ENCODE results near the gene APOBEC3G.
A peak's percentile ranks its signal among the peaks of the same experiment; 100 is the strongest.
"Not testable (repeated sequence)": the region's sequence is repeated elsewhere in the genome, so short reads cannot be mapped to it uniquely, and the experiment has no call there.

Gene APOBEC3G

GRCh38 chr22:39049486-39049885 lies 27.6 kb upstream of the APOBEC3G start:
- Mint-ChIP-seq H3K4me1 (peaks cover 16% of the 10 kb centered on the region), H3K36me3 (peaks cover 23% of the 10 kb centered on the region)
- H3K4me3 Mint-ChIP-seq, CTCF ChIA-PET, H3K27me3 Mint-ChIP-seq, H3K9me3 Mint-ChIP-seq, DNase-seq, H3K27ac Mint-ChIP-seq: not testable (repeated sequence)

DNA sequence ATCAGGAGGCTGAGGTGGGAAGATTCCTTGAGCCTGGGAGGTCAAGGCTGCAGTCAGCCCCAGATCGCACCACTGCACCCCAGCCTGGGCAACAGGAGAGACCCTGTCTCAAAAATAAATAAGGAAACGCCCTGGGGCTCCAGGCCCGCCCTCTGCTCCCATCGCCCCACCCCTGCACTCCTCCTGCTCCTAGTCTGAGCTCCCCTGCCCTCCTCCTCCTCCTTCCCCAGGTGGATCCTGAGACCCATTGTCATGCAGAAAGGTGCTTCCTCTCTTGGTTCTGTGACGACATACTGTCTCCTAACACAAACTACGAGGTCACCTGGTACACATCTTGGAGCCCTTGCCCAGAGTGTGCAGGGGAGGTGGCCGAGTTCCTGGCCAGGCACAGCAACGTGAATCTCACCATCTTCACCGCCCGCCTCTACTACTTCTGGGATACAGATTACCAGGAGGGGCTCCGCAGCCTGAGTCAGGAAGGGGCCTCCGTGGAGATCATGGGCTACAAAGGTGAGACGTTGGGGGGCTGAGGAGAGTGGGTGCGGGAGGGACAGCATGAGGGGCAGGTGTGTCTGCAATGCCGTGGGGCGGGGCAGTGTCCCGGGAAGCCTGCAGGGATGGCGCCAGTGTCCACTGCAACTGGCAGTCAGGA lies 25.1 kb upstream of the APOBEC3G start:
- DNase-seq, H3K27ac Mint-ChIP-seq, H3K36me3 Mint-ChIP-seq, H3K27me3 Mint-ChIP-seq, H3K4me1 Mint-ChIP-seq, H3K9me3 Mint-ChIP-seq, CTCF ChIA-PET, H3K4me3 Mint-ChIP-seq: not testable (repeated sequence)

DNA sequence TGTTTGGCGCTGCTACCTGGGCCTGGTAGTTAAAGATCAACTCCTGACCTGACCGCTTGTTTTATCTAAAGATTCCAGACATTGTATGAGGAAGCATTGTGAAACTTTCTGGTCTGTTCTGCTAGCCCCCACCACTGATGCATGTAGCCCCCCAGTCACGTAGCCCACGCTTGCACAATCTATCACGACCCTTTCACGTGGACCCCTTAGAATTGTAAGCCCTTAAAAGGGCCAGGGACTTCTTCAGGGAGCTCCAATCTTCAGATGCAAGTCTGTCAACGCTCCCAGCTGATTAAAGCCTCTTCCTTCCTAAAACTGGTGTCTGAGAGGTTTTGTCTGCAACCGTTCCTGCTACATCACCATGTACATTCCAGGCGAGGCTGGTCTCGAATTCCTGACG lies 21.4 kb upstream of the APOBEC3G start:
- CTCF ChIA-PET, result no interaction called here
- DNase-seq, result no peak
- Mint-ChIP-seq H3K4me3 (no peak overlapping the region), H3K9me3 (no peaks in the 10 kb centered on the region), H3K27me3 (no peaks in the 10 kb centered on the region), H3K27ac (no peak overlapping the region), H3K4me1 (no peaks in the 10 kb centered on the region), H3K36me3 (peaks cover 3% of the 10 kb centered on the region)

GRCh38 chr22:39061290-39061689 lies 15.8 kb upstream of the APOBEC3G start:
- H3K27ac Mint-ChIP-seq, H3K9me3 Mint-ChIP-seq, H3K36me3 Mint-ChIP-seq, H3K27me3 Mint-ChIP-seq, H3K4me3 Mint-ChIP-seq, DNase-seq, CTCF ChIA-PET, H3K4me1 Mint-ChIP-seq: not testable (repeated sequence)

DNA sequence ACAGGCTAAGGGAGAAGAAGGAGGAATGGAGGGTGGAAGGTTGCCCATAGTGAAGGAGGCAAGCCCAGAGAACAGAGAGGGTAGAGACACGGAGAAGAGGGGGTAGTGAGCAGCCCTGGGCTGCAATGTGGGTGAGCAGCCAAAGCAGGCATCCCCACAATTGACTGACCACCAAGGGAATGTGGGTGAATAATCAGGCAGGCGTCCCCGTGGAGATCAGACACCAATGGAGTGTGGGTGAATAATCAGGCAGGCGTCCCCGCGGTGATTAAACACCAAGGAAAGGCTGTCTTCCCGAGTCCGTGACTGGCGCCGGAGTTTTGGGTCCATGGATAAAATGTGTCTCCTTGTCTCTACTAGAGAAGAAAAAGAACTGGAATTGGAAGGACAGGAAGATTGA lies 15.1 kb upstream of the APOBEC3G start:
- CTCF ChIA-PET, H3K9me3 Mint-ChIP-seq, H3K27me3 Mint-ChIP-seq, H3K4me1 Mint-ChIP-seq, H3K36me3 Mint-ChIP-seq, DNase-seq, H3K4me3 Mint-ChIP-seq, H3K27ac Mint-ChIP-seq: not testable (repeated sequence)

DNA sequence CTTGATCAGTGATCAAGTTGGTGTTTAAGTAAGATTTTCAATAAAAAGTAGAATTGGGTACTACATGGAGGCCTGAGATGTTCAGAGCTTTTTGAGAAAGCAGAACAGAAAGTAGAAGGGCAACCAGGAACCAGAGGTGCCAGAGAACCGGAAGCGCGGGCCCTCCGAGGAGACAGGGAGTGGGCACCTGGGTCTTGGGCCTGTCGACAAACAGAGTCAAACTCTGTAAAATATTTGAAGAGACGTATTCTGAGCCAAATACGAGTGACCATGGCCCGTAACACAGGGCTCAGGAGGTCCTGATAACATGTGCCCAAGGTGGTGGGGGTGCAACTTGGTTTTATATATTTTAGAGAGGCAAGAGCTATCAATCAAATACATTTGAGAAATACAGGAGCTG lies 13.2 kb upstream of the APOBEC3G start:
- CTCF ChIA-PET, H3K4me3 Mint-ChIP-seq, DNase-seq, H3K27ac Mint-ChIP-seq, H3K36me3 Mint-ChIP-seq, H3K27me3 Mint-ChIP-seq, H3K9me3 Mint-ChIP-seq, H3K4me1 Mint-ChIP-seq: not testable (repeated sequence)

- H3K4me3 Mint-ChIP-seq, DNase-seq, H3K36me3 Mint-ChIP-seq, H3K9me3 Mint-ChIP-seq, H3K27ac Mint-ChIP-seq, H3K4me1 Mint-ChIP-seq: not testable (repeated sequence)
- peaks cover 13% of the 10 kb centered on the region for H3K27me3 Mint-ChIP-seq
- CTCF ChIA-PET, result interaction anchor here (0.6 kb wide), 1 partner anchor 1283 kb away, joined by 3 read pairs; no protein-coding TSS in a partner anchor
Observed at GRCh38 chr22:39066442-39067276, 10.4 kb upstream of the APOBEC3G start.

DNA sequence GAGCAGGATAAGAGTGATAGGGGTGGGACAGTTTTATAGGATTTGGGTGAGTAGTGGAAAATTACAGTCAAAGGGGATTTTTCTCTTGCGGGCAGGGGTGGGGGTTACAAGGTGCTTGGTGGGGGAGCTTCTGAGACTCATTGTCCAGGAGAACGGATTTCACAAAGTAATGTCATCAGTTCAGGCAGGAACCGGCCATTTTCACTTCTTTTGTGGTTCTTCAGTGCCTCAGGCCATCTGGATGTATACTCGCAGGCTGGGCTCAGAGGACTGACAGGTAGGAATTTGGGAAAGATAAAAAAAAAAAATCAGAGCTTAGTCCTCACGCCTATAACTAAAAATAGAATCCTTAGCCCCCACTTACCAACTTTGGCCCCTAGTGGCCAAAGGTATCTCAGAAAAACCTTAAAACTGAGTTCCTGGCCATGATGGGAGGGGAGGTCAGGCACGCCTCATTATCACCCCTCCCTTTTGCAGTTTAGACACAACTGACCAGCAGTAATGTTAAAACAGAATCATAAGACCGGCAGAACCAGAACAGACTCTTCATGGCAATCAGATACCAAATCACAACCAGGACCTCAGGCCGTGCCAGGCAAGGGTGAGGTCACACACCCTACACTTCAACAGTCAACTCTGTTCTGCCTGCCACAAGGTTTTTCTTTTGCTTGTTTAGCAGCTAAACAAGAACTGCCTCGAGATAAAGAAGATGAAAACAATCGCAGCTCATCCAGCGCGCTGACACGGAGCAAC lies 8.9 kb upstream of the APOBEC3G start:
- no peak overlapping the region for H3K27ac Mint-ChIP-seq
- CTCF ChIA-PET, result interaction anchor here (0.6 to 1.2 kb wide), 2 partner anchors 9 to 881 kb away, joined by 3 to 5 read pairs; partner anchors contain the start of gene APOBEC3G
- H3K4me1 Mint-ChIP-seq, result peaks cover 3% of the 10 kb centered on the region

GRCh38 chr22:39070186-39070585 lies 6.9 kb upstream of the APOBEC3G start:
- Mint-ChIP-seq H3K27ac (no peak overlapping the region), H3K9me3 (no peaks in the 10 kb centered on the region), H3K27me3 (peaks cover 13% of the 10 kb centered on the region), H3K4me3 (no peak overlapping the region), H3K36me3 (no peaks in the 10 kb centered on the region), H3K4me1 (peaks cover 6% of the 10 kb centered on the region)
- CTCF ChIA-PET, result no interaction called here
- DNase-seq, result no peak

More for the DNA sequence above, 8.9 kb upstream of the APOBEC3G start:
- DNase-seq, result no peak
- no peak overlapping the region for H3K4me3 Mint-ChIP-seq
- no peaks in the 10 kb centered on the region for H3K9me3 Mint-ChIP-seq
- H3K27me3 Mint-ChIP-seq, result peaks cover 13% of the 10 kb centered on the region
- no peaks in the 10 kb centered on the region for H3K36me3 Mint-ChIP-seq

GRCh38 chr22:39072581-39072981 lies 4.5 kb upstream of the APOBEC3G start:
- DNase-seq, H3K27ac Mint-ChIP-seq, H3K36me3 Mint-ChIP-seq, CTCF ChIA-PET, H3K4me3 Mint-ChIP-seq, H3K9me3 Mint-ChIP-seq: not testable (repeated sequence)
- peaks cover 14% of the 10 kb centered on the region for H3K4me1 Mint-ChIP-seq
- peaks cover 13% of the 10 kb centered on the region for H3K27me3 Mint-ChIP-seq

DNA sequence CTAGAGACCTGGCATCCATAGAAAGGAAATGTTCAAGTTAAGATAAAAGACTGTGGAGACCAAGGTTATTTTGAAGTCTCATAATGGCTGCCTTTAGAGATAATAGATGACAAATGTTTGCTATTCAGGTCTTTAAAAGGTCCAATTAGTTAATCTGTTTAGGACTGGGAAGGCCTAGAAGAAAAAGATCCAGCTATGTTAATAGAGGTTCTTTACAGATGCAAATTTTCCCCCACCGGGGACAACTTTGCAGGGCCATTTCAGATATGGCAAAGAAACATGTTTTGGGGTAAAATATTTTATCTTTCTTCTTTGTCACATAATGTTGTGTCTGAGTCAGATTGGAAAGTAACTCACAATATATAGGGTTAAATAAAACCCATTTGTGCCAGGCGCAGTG lies 3.1 kb upstream of the APOBEC3G start:
- Mint-ChIP-seq H3K27ac (no peak overlapping the region), H3K4me1 (peaks cover 28% of the 10 kb centered on the region)
- CTCF ChIA-PET, result no interaction called here

GRCh38 chr22:39076155-39077025 lies 685 bp upstream of the APOBEC3G start:
- H3K36me3 Mint-ChIP-seq, result peaks cover 25% of the 10 kb centered on the region
- DNase-seq, H3K9me3 Mint-ChIP-seq, H3K27me3 Mint-ChIP-seq: not testable (repeated sequence)
- peak overlapping the region; percentile 81 for H3K27ac Mint-ChIP-seq
- H3K4me3 Mint-ChIP-seq, result peak overlapping the region; percentile 69
- peaks cover 45% of the 10 kb centered on the region for H3K4me1 Mint-ChIP-seq
- CTCF ChIA-PET, result interaction anchor here (1.1 kb wide), 1 partner anchor 7 kb away, joined by 5 read pairs; no protein-coding TSS in a partner anchor

More for the DNA sequence above, 3.1 kb upstream of the APOBEC3G start:
- Mint-ChIP-seq H3K27me3 (peaks cover 13% of the 10 kb centered on the region), H3K9me3 (no peaks in the 10 kb centered on the region), H3K36me3 (peaks cover 13% of the 10 kb centered on the region), H3K4me3 (no peak overlapping the region)
- no peak for DNase-seq

- CTCF ChIA-PET, result interaction anchor here (1.0 kb wide), 1 partner anchor 40 kb away, joined by 4 read pairs; no protein-coding TSS in a partner anchor
- Mint-ChIP-seq H3K4me1 (peaks cover 59% of the 10 kb centered on the region), H3K27ac (peak overlapping the region; percentile 89), H3K4me3 (peak overlapping the region; percentile 94), H3K36me3 (peaks cover 33% of the 10 kb centered on the region)
- H3K27me3 Mint-ChIP-seq, H3K9me3 Mint-ChIP-seq, DNase-seq: not testable (repeated sequence)
Observed at GRCh38 chr22:39077912-39078311, 837 bp downstream of the APOBEC3G start.

Measured in activated naive CD4-positive, alpha-beta T cell treated with anti-CD3 and anti-CD28 coated beads, Interleukin-2, amount 10 ng/mL, durations not matched to agents 7 days and 5 days (primary cell).